CD4-positive, alpha-beta T cell treated with Interleukin-17A for 4 hours (primary cell): ENCODE results near the gene ABCA6.
"Not testable (repeated sequence)": the region's sequence is repeated elsewhere in the genome, so short reads cannot be mapped to it uniquely, and the experiment has no call there.

Source experiments
- DNase-seq: peaks from one replicate; pipeline ENCODE4 v3.0.0-alpha.2; 2020; ENCODE audit warnings: mixed read lengths

Gene ABCA6

GRCh38 chr17:69071233-69071586 is 70.5 kb downstream of the ABCA6 start:
- not testable (repeated sequence) for DNase-seq

- DNase-seq, result not testable (repeated sequence)
Measured at GRCh38 chr17:69070378-69071232, 71.1 kb downstream of the ABCA6 start.

- no peak for DNase-seq
Measured at GRCh38 chr17:69069226-69069750, 72.4 kb downstream of the ABCA6 start.

- no peak for DNase-seq
Measured at GRCh38 chr17:69067274-69068047, 74.2 kb downstream of the ABCA6 start.

GRCh38 chr17:69066482-69066881 is 75.2 kb downstream of the ABCA6 start:
- no peak for DNase-seq

- no peak for DNase-seq
Measured at GRCh38 chr17:69065113-69065512, 76.6 kb downstream of the ABCA6 start.

GRCh38 chr17:69064476-69064875 is 77.2 kb downstream of the ABCA6 start:
- no peak for DNase-seq

GRCh38 chr17:69064001-69064400 is 77.7 kb downstream of the ABCA6 start:
- no peak for DNase-seq

- no peak for DNase-seq
Measured at GRCh38 chr17:69062860-69063581, 78.7 kb downstream of the ABCA6 start.

GRCh38 chr17:69061721-69062556 is 79.8 kb downstream of the ABCA6 start:
- DNase-seq, result no peak

- no peak for DNase-seq
Measured at GRCh38 chr17:69060822-69061221, 80.9 kb downstream of the ABCA6 start, which contains the start of gene ABCA9. Gene ABCA9, minus strand, starts transcription at chr17:69060927. Its CDS starts 9,801 bp downstream, at chr17:69051126.

GRCh38 chr17:69059458-69060175 is 82.1 kb downstream of the ABCA6 start:
- DNase-seq, result no peak

GRCh38 chr17:69058165-69058564 is 83.5 kb downstream of the ABCA6 start:
- no peak for DNase-seq

GRCh38 chr17:69057280-69057679 is 84.4 kb downstream of the ABCA6 start:
- DNase-seq, result no peak

GRCh38 chr17:69056179-69056823 is 85.4 kb downstream of the ABCA6 start:
- DNase-seq, result no peak

- DNase-seq, result no peak
Measured at GRCh38 chr17:69055334-69055733, 86.4 kb downstream of the ABCA6 start.

- no peak for DNase-seq
Measured at GRCh38 chr17:69050999-69051775, 90.5 kb downstream of the ABCA6 start.

- no peak for DNase-seq
Measured at GRCh38 chr17:69048634-69049033, 93.1 kb downstream of the ABCA6 start.

GRCh38 chr17:69047368-69048263 is 94.1 kb downstream of the ABCA6 start:
- no peak for DNase-seq
